A549 (cell line): ENCODE measurements around the gene PDCD2L.

Experiments used
- JUN ChIP-seq, 2 experiments: fragments of >200 bp; sonication (Bioruptor Twin); formaldehyde crosslinking; IDR thresholded peaks; 2 replicates in 1 of 2; 3 replicates in 1 of 2; pipeline ENCODE4 v1.6.1; 2016 to 2017
- NFE2L2 ChIP-seq: fragments of 150-350 bp; conservative IDR thresholded peaks from 2 replicates; pipeline ENCODE4 v1.6.1; 2014; ENCODE audit warnings: low read length
- RAD21 ChIP-seq, 2 experiments: fragments of >200 bp in 1 of 2; sonication (Bioruptor Twin) in 1 of 2; formaldehyde crosslinking in 1 of 2; IDR thresholded peaks in 1 of 2; conservative IDR thresholded peaks in 1 of 2; 2 replicates in 1 of 2; 3 replicates in 1 of 2; pipeline ENCODE4 v1.6.1; 2012 to 2018; ENCODE audit warnings: inconsistent platforms in 1 of 2
- TF ChIP-seq, protein P1 (sequence below): fragments of >200 bp; sonication (Bioruptor Twin); formaldehyde crosslinking; IDR thresholded peaks from 3 replicates; pipeline ENCODE4 v1.6.1; 2016
- TF ChIP-seq, protein P2 (sequence below): IDR thresholded peaks from 2 replicates; pipeline ENCODE4 v1.6.1; 2012
- TF ChIP-seq, protein P3 (sequence below): fragments of 250-450 bp; sonication (Bioruptor Pico); IDR thresholded peaks from 2 replicates; pipeline ENCODE4 v1.5.0; 2021; ENCODE audit warnings: mild to moderate bottlenecking, moderate library complexity, borderline replicate concordance
- TF ChIP-seq, protein P4 (sequence below): fragments of >200 bp; sonication (Bioruptor Twin); formaldehyde crosslinking; IDR thresholded peaks from 3 replicates; pipeline ENCODE4 v1.5.1; 2016
- TF ChIP-seq, protein P5 (sequence below): IDR thresholded peaks from 2 replicates; pipeline ENCODE4 v1.6.1; 2012

DNA sequence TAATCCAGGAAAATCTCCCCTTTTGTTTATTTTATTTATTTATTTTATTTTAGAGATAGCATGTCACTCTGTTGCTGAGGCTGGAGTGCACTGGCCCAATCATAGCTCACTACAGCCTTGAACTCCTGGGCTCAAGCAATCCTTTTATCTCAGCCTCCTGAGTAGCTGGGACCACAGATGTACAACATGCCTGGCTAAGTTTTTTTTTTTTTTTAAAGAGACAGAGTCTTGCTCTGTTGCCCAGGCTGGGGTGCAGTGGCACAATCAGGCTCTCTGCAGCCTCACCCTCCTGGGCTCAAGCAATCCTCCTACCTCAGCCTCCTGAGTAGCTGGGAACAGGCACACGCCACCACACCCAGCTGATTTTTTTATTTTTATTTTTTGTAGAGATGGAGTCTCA is 6.3 kb upstream of the PDCD2L start:
- TF ChIP-seq, protein P1, sequence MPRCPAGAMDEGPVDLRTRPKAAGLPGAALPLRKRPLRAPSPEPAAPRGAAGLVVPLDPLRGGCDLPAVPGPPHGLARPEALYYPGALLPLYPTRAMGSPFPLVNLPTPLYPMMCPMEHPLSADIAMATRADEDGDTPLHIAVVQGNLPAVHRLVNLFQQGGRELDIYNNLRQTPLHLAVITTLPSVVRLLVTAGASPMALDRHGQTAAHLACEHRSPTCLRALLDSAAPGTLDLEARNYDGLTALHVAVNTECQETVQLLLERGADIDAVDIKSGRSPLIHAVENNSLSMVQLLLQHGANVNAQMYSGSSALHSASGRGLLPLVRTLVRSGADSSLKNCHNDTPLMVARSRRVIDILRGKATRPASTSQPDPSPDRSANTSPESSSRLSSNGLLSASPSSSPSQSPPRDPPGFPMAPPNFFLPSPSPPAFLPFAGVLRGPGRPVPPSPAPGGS: no peak
- TF ChIP-seq, protein P2, sequence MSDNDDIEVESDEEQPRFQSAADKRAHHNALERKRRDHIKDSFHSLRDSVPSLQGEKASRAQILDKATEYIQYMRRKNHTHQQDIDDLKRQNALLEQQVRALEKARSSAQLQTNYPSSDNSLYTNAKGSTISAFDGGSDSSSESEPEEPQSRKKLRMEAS: no peak
- TF ChIP-seq, protein P3, sequence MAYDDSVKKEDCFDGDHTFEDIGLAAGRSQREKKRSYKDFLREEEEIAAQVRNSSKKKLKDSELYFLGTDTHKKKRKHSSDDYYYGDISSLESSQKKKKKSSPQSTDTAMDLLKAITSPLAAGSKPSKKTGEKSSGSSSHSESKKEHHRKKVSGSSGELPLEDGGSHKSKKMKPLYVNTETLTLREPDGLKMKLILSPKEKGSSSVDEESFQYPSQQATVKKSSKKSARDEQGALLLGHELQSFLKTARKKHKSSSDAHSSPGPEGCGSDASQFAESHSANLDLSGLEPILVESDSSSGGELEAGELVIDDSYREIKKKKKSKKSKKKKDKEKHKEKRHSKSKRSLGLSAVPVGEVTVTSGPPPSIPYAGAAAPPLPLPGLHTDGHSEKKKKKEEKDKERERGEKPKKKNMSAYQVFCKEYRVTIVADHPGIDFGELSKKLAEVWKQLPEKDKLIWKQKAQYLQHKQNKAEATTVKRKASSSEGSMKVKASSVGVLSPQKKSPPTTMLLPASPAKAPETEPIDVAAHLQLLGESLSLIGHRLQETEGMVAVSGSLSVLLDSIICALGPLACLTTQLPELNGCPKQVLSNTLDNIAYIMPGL (CRISPR knock-in tag): no peak
- TF ChIP-seq JUN (IDR thresholded peaks at IDR 0.05): no peak
- no peak for TF ChIP-seq RAD21 (conservative IDR thresholded peaks at IDR 0.05 in 1 of 2, IDR thresholded peaks at IDR 0.05 in 1 of 2)
- TF ChIP-seq, protein P4, sequence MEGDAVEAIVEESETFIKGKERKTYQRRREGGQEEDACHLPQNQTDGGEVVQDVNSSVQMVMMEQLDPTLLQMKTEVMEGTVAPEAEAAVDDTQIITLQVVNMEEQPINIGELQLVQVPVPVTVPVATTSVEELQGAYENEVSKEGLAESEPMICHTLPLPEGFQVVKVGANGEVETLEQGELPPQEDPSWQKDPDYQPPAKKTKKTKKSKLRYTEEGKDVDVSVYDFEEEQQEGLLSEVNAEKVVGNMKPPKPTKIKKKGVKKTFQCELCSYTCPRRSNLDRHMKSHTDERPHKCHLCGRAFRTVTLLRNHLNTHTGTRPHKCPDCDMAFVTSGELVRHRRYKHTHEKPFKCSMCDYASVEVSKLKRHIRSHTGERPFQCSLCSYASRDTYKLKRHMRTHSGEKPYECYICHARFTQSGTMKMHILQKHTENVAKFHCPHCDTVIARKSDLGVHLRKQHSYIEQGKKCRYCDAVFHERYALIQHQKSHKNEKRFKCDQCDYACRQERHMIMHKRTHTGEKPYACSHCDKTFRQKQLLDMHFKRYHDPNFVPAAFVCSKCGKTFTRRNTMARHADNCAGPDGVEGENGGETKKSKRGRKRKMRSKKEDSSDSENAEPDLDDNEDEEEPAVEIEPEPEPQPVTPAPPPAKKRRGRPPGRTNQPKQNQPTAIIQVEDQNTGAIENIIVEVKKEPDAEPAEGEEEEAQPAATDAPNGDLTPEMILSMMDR: no peak
- no peak for TF ChIP-seq NFE2L2
- TF ChIP-seq, protein P5, sequence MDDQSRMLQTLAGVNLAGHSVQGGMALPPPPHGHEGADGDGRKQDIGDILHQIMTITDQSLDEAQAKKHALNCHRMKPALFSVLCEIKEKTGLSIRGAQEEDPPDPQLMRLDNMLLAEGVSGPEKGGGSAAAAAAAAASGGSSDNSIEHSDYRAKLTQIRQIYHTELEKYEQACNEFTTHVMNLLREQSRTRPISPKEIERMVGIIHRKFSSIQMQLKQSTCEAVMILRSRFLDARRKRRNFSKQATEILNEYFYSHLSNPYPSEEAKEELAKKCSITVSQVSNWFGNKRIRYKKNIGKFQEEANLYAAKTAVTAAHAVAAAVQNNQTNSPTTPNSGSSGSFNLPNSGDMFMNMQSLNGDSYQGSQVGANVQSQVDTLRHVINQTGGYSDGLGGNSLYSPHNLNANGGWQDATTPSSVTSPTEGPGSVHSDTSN: no peak
